HepG2 (cell line): ENCODE data around the gene NFATC3. TPM values are rescaled to one million over a fixed set of nuclear protein-coding genes. Genes with fewer than 3 reads are reported as not detected.
"Not testable (repeated sequence)": the region's sequence is repeated elsewhere in the genome, so short reads cannot be mapped to it uniquely, and the experiment has no call there.

ENCODE experiments used
- ATAC-seq: fragments of 200-7000 bp; cut with Tn5 transposase; 3 replicates; pipeline ENCODE4 v1.9.1; 2020; ENCODE audit warnings: mild to moderate bottlenecking, moderate library complexity
- BruUV-seq: library from RNA; stranded (reverse); fragments of 400-500 nt; replicated peaks from 2 replicates; lab custom pipeline; 2021; lab: Mats Ljungman, UMichigan
- CTCF ChIA-PET: fragments of 300-600 bp; formaldehyde crosslinking; extraction: SDS; loops from one replicate; lab custom pipeline; 2021; ENCODE audit warnings: low total read pairs, inconsistent platforms, low intra/inter-chr PET ratio; lab: Yijun Ruan, JAX
- POLR2A ChIA-PET: fragments of 350-600 bp; sonication (Branson Sonifier 250); formaldehyde crosslinking; loops from one replicate; lab custom pipeline; 2020; ENCODE audit warnings: antibody characterized with exemption, inconsistent platforms; lab: Yijun Ruan, JAX
- DNase-seq: peaks from one replicate; pipeline ENCODE4 v3.0.0-alpha.2; 2015; ENCODE audit warnings: low spot score
- FAIRE-seq: peaks from 3 replicates; lab custom pipeline; 2011; peaks lifted over from hg19 to GRCh38; lab: Jason Lieb, UNC
- H2AFZ ChIP-seq: one replicate; pipeline ENCODE4 v1.6.1; 2011; ENCODE audit warnings: low read length, inconsistent platforms
- H3K27ac ChIP-seq: fragments of 300-600 bp; 3 replicates; pipeline ENCODE4 v1.8.0; 2011; ENCODE audit warnings: mixed run types, mild to moderate bottlenecking, mixed read lengths, low read length, inconsistent platforms; ENCODE audit not compliant: insufficient read depth; ENCODE audit errors: extremely low read length
- H3K27me3 ChIP-seq, 2 experiments: fragments of 200-600 bp in 1 of 2; 2 replicates in 1 of 2; 3 replicates in 1 of 2; pipeline versions ENCODE4 v1.6.0 to v1.8.0; 2011; ENCODE audit warnings: low read length in 2 of 2, mild to moderate bottlenecking in 2 of 2, moderate library complexity in 2 of 2, inconsistent platforms in 1 of 2; ENCODE audit not compliant: insufficient read depth in 2 of 2, control insufficient read depth in 1 of 2
- H3K36me3 ChIP-seq, 2 experiments: fragments of 200-600 bp in 1 of 2; replicated peaks in 1 of 2; 2 replicates in 1 of 2; 3 replicates in 1 of 2; pipeline versions ENCODE4 v1.5.1 to v1.8.0; 2011; ENCODE audit warnings: low read length in 2 of 2, inconsistent platforms in 1 of 2; ENCODE audit not compliant: insufficient read depth in 2 of 2, control insufficient read depth in 1 of 2
- H3K4me1 ChIP-seq: 2 replicates; pipeline ENCODE4 v1.5.1; 2012; ENCODE audit warnings: low read length, inconsistent platforms; ENCODE audit not compliant: insufficient read depth
- H3K4me2 ChIP-seq: 2 replicates; pipeline ENCODE4 v1.6.0; 2011; ENCODE audit warnings: low read depth, low read length, inconsistent platforms
- H3K4me3 ChIP-seq, 3 experiments: fragments of 200-600 bp in 1 of 3; sonication (generic), shearing (Covaris generic) in 1 of 3; replicated peaks in 1 of 3; 2 replicates each; pipeline ENCODE4 v1.5.1; 2011 to 2016; ENCODE audit warnings: low read length in 3 of 3, inconsistent platforms in 2 of 3, low read depth in 2 of 3, mild to moderate bottlenecking in 2 of 3, control low read depth in 1 of 3, mixed read lengths in 1 of 3; ENCODE audit not compliant: insufficient read depth in 1 of 3
- H3K79me2 ChIP-seq: one replicate; pipeline ENCODE4 v1.6.1; 2011; ENCODE audit warnings: low read length, inconsistent platforms; ENCODE audit not compliant: insufficient read depth
- H3K9ac ChIP-seq: 2 replicates; pipeline ENCODE4 v1.6.0; 2011; ENCODE audit warnings: mild to moderate bottlenecking, low read depth, low read length, inconsistent platforms; ENCODE audit not compliant: insufficient read depth
- H3K9me3 ChIP-seq: 2 replicates; pipeline ENCODE4 v1.5.1; 2012; ENCODE audit warnings: mild to moderate bottlenecking, low read length
- H4K20me1 ChIP-seq: 2 replicates; pipeline ENCODE4 v1.6.0; 2011; ENCODE audit warnings: inconsistent platforms, mild to moderate bottlenecking, low read length, moderate library complexity; ENCODE audit not compliant: insufficient read depth
- EP300 ChIP-seq, 3 experiments: sonication (generic) in 1 of 3; formaldehyde crosslinking in 1 of 3; IDR thresholded peaks; 2 replicates each; pipeline versions ENCODE4 v1.5.1 to v1.6.1; 2011 to 2020; ENCODE audit warnings: low read depth in 2 of 3, low read length in 2 of 3, borderline replicate concordance in 1 of 3, improper control_type of control experiment in 1 of 3, mild to moderate bottlenecking in 1 of 3, missing genetic modification reagents in 1 of 3, moderate library complexity in 1 of 3
- GFI1 ChIP-seq: sonication (generic); formaldehyde crosslinking; IDR thresholded peaks from 2 replicates; pipeline ENCODE4 v1.5.0; 2020; ENCODE audit warnings: missing genetic modification reagents, mild to moderate bottlenecking, borderline replicate concordance
- GLI4 ChIP-seq: sonication (generic); formaldehyde crosslinking; IDR thresholded peaks from 2 replicates; pipeline ENCODE4 v1.5.1; 2020; ENCODE audit warnings: missing genetic modification reagents, mild to moderate bottlenecking, moderate library complexity, borderline replicate concordance
- HNRNPUL1 ChIP-seq: fragments of 200-400 bp; formaldehyde crosslinking; IDR thresholded peaks from 2 replicates; pipeline ENCODE4 v1.6.1; 2017; ENCODE audit warnings: low read depth, mild to moderate bottlenecking, low read length, moderate library complexity
- NCOA5 ChIP-seq: sonication (generic); formaldehyde crosslinking; IDR thresholded peaks from 2 replicates; pipeline ENCODE4 v1.4.0; 2020; ENCODE audit warnings: missing genetic modification reagents
- TEAD3 ChIP-seq: optimal IDR thresholded peaks from 2 replicates; pipeline ENCODE3; 2016; ENCODE audit warnings: borderline replicate concordance
- ZNF20 ChIP-seq: sonication (generic); formaldehyde crosslinking; IDR thresholded peaks from 2 replicates; pipeline ENCODE4 v1.4.0; 2020; ENCODE audit warnings: mild to moderate bottlenecking, moderate library complexity, missing genetic modification reagents
- ZNF501 ChIP-seq: sonication (generic); formaldehyde crosslinking; IDR thresholded peaks from 2 replicates; pipeline ENCODE4 v1.5.1; 2020; ENCODE audit warnings: mild to moderate bottlenecking, moderate library complexity, missing genetic modification reagents
- ZNF7 ChIP-seq: IDR thresholded peaks from 2 replicates; pipeline ENCODE4 v1.6.1; 2016; ENCODE audit warnings: missing biosample characterization, missing genetic modification reagents
- WGBS: methylation state at CpG from one replicate; pipeline ENCODE4 v1.1.6; 2017; ENCODE audit warnings: low lambda C conversion rate; 5-methylcytosine and 5-hydroxymethylcytosine counted together
- in situ Hi-C: cut with HindIII; loops from 2 replicates; pipeline ENCODE4 v1.10.0; 2017; ENCODE audit warnings: low pct_unique_long_range_greater_than_20kb; ENCODE audit not compliant: extremely low pct_ligation_motif_present
- intact Hi-C: fragments of 100-400 bp; cut with micrococcal nuclease; formaldehyde crosslinking; loops from one replicate; pipeline ENCODE4 v1.10.0; 2022; ENCODE audit not compliant: unreplicated experiment
- polyA plus RNA-seq, 8 experiments: library from polyadenylated mRNA; depleted of rRNA in 3 of 8; stranded (reverse) in 7 of 8; unstranded in 1 of 8; fragments of >200 nt; fragmentation: Illumina TruSeq in 4 of 8; extraction: Trizol in 4 of 8; gene quantifications; 2 replicates each; pipeline versions ENCODE4 v1.2.1 to v1.2.3, GENCODE V29; 2011 to 2016; ENCODE audit warnings: low read depth in 4 of 8, missing spikeins in 1 of 8, mixed read lengths in 1 of 8; ENCODE audit not compliant: insufficient read depth in 1 of 8
- total RNA-seq, 5 experiments: library from RNA; depleted of rRNA; stranded (reverse); fragments of >200 nt; fragmentation: Illumina TruSeq; extraction: Trizol; gene quantifications; 2 replicates each; pipeline ENCODE4 v1.2.3, GENCODE V29; 2016; ENCODE audit warnings: low read depth in 1 of 5
- TF ChIP-seq, protein P1 (sequence below): IDR thresholded peaks from 2 replicates; pipeline ENCODE4 v1.6.1; 2012; ENCODE audit warnings: low read depth, low read length, improper control_type of control experiment
- TF ChIP-seq, protein P2 (sequence below): sonication (generic); formaldehyde crosslinking; IDR thresholded peaks from 2 replicates; pipeline ENCODE4 v1.9.0; 2022; ENCODE audit warnings: missing genetic modification reagents, mild to moderate bottlenecking, borderline replicate concordance

NFATC3 gene
- total and polyA plus RNA-seq, 2 of the 13 experiments (the other 11 are each of a cell fraction or from before 2014, with no cell fraction given): 52.6 to 62.7 TPM

DNA sequence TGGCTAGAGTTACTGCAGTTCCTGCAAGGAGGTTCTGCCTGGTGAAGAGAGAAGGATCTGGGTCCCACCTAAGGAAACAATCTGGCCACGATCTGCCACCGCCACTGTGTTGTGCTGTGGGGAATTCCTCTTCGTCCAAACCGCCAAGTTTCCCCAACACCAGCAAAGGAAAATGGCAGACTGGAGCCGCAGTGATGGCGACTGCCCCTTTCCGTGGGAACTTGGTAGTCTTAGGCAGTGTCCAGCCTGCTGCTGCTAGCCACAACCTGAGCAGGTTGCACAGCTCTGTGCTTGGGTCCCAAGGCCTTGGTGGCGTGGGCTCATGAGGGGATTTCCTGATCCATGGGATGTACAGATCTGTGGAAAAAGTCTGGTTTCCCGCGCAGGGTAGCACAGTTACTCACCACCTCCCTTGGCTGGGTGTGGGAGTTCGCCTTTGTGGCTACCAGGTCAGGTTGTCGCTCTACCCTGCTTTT lies 28.6 kb downstream of the NFATC3 start (continued):
- TF ChIP-seq GLI4 (CRISPR knock-in tag): 0 out of 2 replicates have a peak, but pooled peaks have one; percentile 44
- TF ChIP-seq ZNF20: no peak
- TF ChIP-seq, protein P1, sequence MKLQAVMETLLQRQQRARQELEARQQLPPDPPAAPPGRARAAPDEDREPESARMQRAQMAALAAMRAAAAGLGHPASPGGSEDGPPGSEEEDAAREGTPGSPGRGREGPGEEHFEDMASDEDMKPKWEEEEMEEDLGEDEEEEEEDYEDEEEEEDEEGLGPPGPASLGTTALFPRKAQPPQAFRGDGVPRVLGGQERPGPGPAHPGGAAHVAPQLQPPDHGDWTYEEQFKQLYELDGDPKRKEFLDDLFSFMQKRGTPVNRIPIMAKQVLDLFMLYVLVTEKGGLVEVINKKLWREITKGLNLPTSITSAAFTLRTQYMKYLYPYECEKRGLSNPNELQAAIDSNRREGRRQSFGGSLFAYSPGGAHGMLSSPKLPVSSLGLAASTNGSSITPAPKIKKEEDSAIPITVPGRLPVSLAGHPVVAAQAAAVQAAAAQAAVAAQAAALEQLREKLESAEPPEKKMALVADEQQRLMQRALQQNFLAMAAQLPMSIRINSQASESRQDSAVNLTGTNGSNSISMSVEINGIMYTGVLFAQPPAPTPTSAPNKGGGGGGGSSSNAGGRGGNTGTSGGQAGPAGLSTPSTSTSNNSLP: no peak
- no peak for TF ChIP-seq ZNF7 (CRISPR knock-in tag)
- no peak for TF ChIP-seq EP300 (IDR thresholded peaks at IDR 0.05; ENCODE audit: low read depth in 2 of 2, low read length in 2 of 2)
- no peak for TF ChIP-seq EP300 (CRISPR knock-in tag; IDR thresholded peaks at IDR 0.05; ENCODE audit: borderline replicate concordance)
- TF ChIP-seq NCOA5 (CRISPR knock-in tag): no peak
- no peak for TF ChIP-seq HNRNPUL1

DNA sequence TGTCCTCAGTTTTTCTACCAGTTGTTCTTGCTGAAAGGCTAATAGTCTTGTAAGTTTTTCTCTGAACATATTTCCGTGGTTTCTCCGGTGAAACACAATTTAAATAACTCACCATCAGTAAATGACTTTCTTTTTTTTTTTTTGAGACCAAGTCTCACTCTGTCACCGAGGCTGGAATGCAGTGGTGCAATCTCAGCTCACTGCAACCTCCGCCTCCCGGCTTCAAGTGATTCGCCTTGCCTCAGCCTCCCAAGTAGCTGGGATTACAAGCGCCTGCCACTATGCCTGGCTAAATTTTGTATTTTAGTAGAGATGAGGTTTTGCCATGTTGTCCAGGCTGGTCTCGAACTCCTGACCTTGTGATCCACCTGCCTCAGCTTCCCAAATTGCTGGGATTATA lies 29.8 kb downstream of the NFATC3 start:
- H3K4me2 ChIP-seq, ATAC-seq, H3K36me3 ChIP-seq, intact Hi-C loops, FAIRE-seq, BruUV-seq, in situ Hi-C loops, H2AFZ ChIP-seq, H3K9me3 ChIP-seq, CTCF ChIA-PET, H3K27me3 ChIP-seq, H3K9ac ChIP-seq, H3K4me3 ChIP-seq, DNase-seq: not testable (repeated sequence)
- peaks cover 94% of the 10 kb centered on the region for H3K79me2 ChIP-seq
- peak; percentile 69 for TF ChIP-seq TEAD3
- TF ChIP-seq GFI1 (CRISPR knock-in tag): 0 out of 2 replicates have a peak, but pooled peaks have one; percentile 35
- TF ChIP-seq, protein P2, sequence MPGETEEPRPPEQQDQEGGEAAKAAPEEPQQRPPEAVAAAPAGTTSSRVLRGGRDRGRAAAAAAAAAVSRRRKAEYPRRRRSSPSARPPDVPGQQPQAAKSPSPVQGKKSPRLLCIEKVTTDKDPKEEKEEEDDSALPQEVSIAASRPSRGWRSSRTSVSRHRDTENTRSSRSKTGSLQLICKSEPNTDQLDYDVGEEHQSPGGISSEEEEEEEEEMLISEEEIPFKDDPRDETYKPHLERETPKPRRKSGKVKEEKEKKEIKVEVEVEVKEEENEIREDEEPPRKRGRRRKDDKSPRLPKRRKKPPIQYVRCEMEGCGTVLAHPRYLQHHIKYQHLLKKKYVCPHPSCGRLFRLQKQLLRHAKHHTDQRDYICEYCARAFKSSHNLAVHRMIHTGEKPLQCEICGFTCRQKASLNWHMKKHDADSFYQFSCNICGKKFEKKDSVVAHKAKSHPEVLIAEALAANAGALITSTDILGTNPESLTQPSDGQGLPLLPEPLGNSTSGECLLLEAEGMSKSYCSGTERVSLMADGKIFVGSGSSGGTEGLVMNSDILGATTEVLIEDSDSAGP (CRISPR knock-in tag): 0 out of 2 replicates have a peak, but pooled peaks have one; percentile 26
- TF ChIP-seq ZNF501 (CRISPR knock-in tag): peak; percentile 38; the same call in 1 of the 2 replicates
- peak overlapping the region; percentile 25 for H3K27ac ChIP-seq
- WGBS: 78% methylated on average over 8 of the region's 8 CpGs
- H4K20me1 ChIP-seq: peaks cover 19% of the 10 kb centered on the region
- peaks cover 77% of the 10 kb centered on the region for H3K4me1 ChIP-seq
- POLR2A ChIA-PET: interaction anchor here (0.7 to 5.4 kb wide), 2 partner anchors 30 to 591 kb away, joined by 3 to 65 read pairs; partner anchors contain the start of gene NFATC3
